ENCODE data around the gene CRYGC.
A peak's percentile ranks its signal among the peaks of the same experiment; 100 is the strongest.

The CRYGC gene

GRCh38 chr2:208150956-208151355, 21.3 kb upstream of the CRYGC start:
- TF ChIP-seq CREB1 (IDR thresholded peaks at IDR 0.05; ENCODE audit: low read depth), result no peak
- no peak for TF ChIP-seq CEBPB (IDR thresholded peaks at IDR 0.05)
- no peak for TF ChIP-seq USF1 (IDR thresholded peaks at IDR 0.05)
- no peak for TF ChIP-seq EP300 (IDR thresholded peaks at IDR 0.05; ENCODE audit: borderline replicate concordance)
- no peak for TF ChIP-seq FOXM1 (IDR thresholded peaks at IDR 0.05; ENCODE audit: borderline replicate concordance, low read depth)
- TF ChIP-seq NFIC (IDR thresholded peaks at IDR 0.05), result no peak
- no peak for TF ChIP-seq YY1 (IDR thresholded peaks at IDR 0.05; ENCODE audit: low read depth)

- TF ChIP-seq FOXM1 (IDR thresholded peaks at IDR 0.05; ENCODE audit: borderline replicate concordance, low read depth) (no peak), REST (IDR thresholded peaks at IDR 0.05; ENCODE audit: low read depth) (no peak), CEBPB (IDR thresholded peaks at IDR 0.05) (no peak), TCF12 (IDR thresholded peaks at IDR 0.05; ENCODE audit: low read depth) (no peak), YY1 (IDR thresholded peaks at IDR 0.05; ENCODE audit: low read depth) (no peak), EP300 (IDR thresholded peaks at IDR 0.05; ENCODE audit: borderline replicate concordance) (no peak), TEAD4 (IDR thresholded peaks at IDR 0.05) (no peak), NFIC (IDR thresholded peaks at IDR 0.05) (no peak), CREB1 (IDR thresholded peaks at IDR 0.05; ENCODE audit: low read depth) (no peak), TAF1 (IDR thresholded peaks at IDR 0.05; ENCODE audit: low read depth) (no peak), EGR1 (IDR thresholded peaks at IDR 0.05) (no peak), RAD21 (IDR thresholded peaks at IDR 0.05; ENCODE audit: low read depth) (no peak), USF1 (IDR thresholded peaks at IDR 0.05) (no peak), MAX (IDR thresholded peaks at IDR 0.05) (no peak), ZBTB7A (IDR thresholded peaks at IDR 0.05; ENCODE audit: low read depth) (no peak)
These were observed 20.5 kb upstream of the CRYGC start for GRCh38 chr2:208150094-208150493.

GRCh38 chr2:208148803-208149202, 19.2 kb upstream of the CRYGC start:
- TF ChIP-seq TCF12 (IDR thresholded peaks at IDR 0.05; ENCODE audit: low read depth) (no peak), RAD21 (IDR thresholded peaks at IDR 0.05; ENCODE audit: low read depth) (peak; percentile 19; the same call in 1 of the 2 replicates)

GRCh38 chr2:208147759-208148158, 18.1 kb upstream of the CRYGC start:
- TF ChIP-seq CEBPB (IDR thresholded peaks at IDR 0.05), result no peak
- no peak for TF ChIP-seq MAX (IDR thresholded peaks at IDR 0.05)
- no peak for TF ChIP-seq EGR1 (IDR thresholded peaks at IDR 0.05)
- no peak for TF ChIP-seq CREB1 (IDR thresholded peaks at IDR 0.05; ENCODE audit: low read depth)
- TF ChIP-seq FOXM1 (IDR thresholded peaks at IDR 0.05; ENCODE audit: borderline replicate concordance, low read depth), result no peak
- TF ChIP-seq USF1 (IDR thresholded peaks at IDR 0.05), result no peak
- TF ChIP-seq TAF1 (IDR thresholded peaks at IDR 0.05; ENCODE audit: low read depth), result no peak
- no peak for TF ChIP-seq TCF12 (IDR thresholded peaks at IDR 0.05; ENCODE audit: low read depth)
- no peak for TF ChIP-seq ZBTB7A (IDR thresholded peaks at IDR 0.05; ENCODE audit: low read depth)
- TF ChIP-seq EP300 (IDR thresholded peaks at IDR 0.05; ENCODE audit: borderline replicate concordance), result no peak
- TF ChIP-seq NFIC (IDR thresholded peaks at IDR 0.05), result no peak
- no peak for TF ChIP-seq TEAD4 (IDR thresholded peaks at IDR 0.05)
- TF ChIP-seq RAD21 (IDR thresholded peaks at IDR 0.05; ENCODE audit: low read depth), result no peak
- TF ChIP-seq REST (IDR thresholded peaks at IDR 0.05; ENCODE audit: low read depth), result no peak
- no peak for TF ChIP-seq YY1 (IDR thresholded peaks at IDR 0.05; ENCODE audit: low read depth)

- peak; percentile 42; the same call in 1 of the 2 replicates for TF ChIP-seq REST (IDR thresholded peaks at IDR 0.05; ENCODE audit: low read depth)
- no peak for TF ChIP-seq TEAD4 (IDR thresholded peaks at IDR 0.05)
These were observed 17.4 kb upstream of the CRYGC start for GRCh38 chr2:208147008-208147407.
